ENCODE data around the gene B3GNT7. TPM values are rescaled to one million over a fixed set of nuclear protein-coding genes. Genes with fewer than 3 reads are reported as not detected.

Gene B3GNT7
- total and polyA plus RNA-seq, 2 of the 4 experiments (the other 2 are of a cell fraction): under 0.01 to 0.03 TPM

DNA sequence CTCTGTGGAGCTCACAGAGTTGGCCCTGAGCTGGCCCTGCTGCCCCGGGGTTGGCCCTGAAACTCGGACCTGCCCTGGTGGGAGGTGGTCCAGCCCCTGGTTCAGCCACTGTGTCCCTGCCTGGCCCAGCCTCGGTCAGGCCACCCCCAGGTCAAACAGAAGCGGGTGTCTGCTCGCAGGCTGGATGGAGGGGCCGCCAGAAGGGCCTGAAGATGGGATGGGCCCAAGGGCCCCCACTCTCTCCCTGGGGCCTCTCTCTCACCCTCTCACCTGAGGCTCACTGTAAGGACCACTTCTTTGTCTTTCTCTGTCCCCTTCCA is 25.1 kb upstream of the B3GNT7 start:
- H3K4me1 ChIP-seq (ENCODE audit: control insufficient read depth, insufficient read depth, low read length): peaks cover 6% of the 10 kb centered on the region; the same call in 1 of the 2 replicates
- H3K27me3 ChIP-seq (ENCODE audit: control insufficient read depth, insufficient read depth, low read length): peaks cover 2% of the 10 kb centered on the region; the same call in 1 of the 2 replicates
- no peak for ATAC-seq (ENCODE audit: low read depth)
- no peak overlapping the region for H3K4me3 ChIP-seq (ENCODE audit: insufficient read depth, low read depth, low read length)
- no peak overlapping the region for H3K14ac ChIP-seq (replicated peaks; ENCODE audit: low read depth, low read length)
- CTCF ChIA-PET: no interaction called here
- no peaks in the 10 kb centered on the region for H4K20me1 ChIP-seq (ENCODE audit: insufficient read depth, low read length)
- 80% methylated on average over 1 of the region's 6 CpGs; no CpG with 5 or more reads in 1 of the 2 experiments for WGBS, 2 experiments (ENCODE audit: extremely low coverage in 2 of 2, insufficient read length in 1 of 2)
- dilution Hi-C loops (cut with HindIII; ENCODE audit: low sequenced_read_pairs, unreplicated experiment): no loop called here
- no peak overlapping the region for H2BK5ac ChIP-seq (ENCODE audit: low read depth, low read length, poor library complexity, severe bottlenecking)
- no peaks in the 10 kb centered on the region for H3K79me1 ChIP-seq (ENCODE audit: low read depth in 1 of 2, low read length in 2 of 2)
- intact Hi-C loops (cut with micrococcal nuclease): no loop called here
- no peak overlapping the region for H2AFZ ChIP-seq (replicated peaks; ENCODE audit: low read length, poor library complexity)
- H3K4me2 ChIP-seq (ENCODE audit: low read depth, low read length): no peak overlapping the region
- H2AK5ac ChIP-seq (ENCODE audit: low read depth, low read length): no peak overlapping the region
- H2BK15ac ChIP-seq (ENCODE audit: low read depth, low read length): no peak overlapping the region
- H2BK120ac ChIP-seq (ENCODE audit: low read depth, low read length): no peak overlapping the region
- H2BK20ac ChIP-seq (ENCODE audit: low read depth, low read length): no peak overlapping the region
- no peaks in the 10 kb centered on the region for H3K9me1 ChIP-seq (ENCODE audit: insufficient read depth, low read length)
- no peaks in the 10 kb centered on the region; the same call in 1 of the 2 replicates for H3K36me3 ChIP-seq (ENCODE audit: control insufficient read depth, insufficient read depth, low read length)
- in situ Hi-C loops (cut with MboI; ENCODE audit: low sequenced_read_pairs): no loop called here
- no peak overlapping the region for H3K18ac ChIP-seq (ENCODE audit: low read depth, low read length)
- H3K23ac ChIP-seq (ENCODE audit: low read depth, low read length): no peak overlapping the region
- no peak overlapping the region for H4K8ac ChIP-seq (ENCODE audit: low read depth in 2 of 2, low read length in 2 of 2)
- BruUV-seq (replicated peaks): no TSS peak
- no peak overlapping the region for H3K27ac ChIP-seq (ENCODE audit: insufficient read depth, low read length)
- H3K9me3 ChIP-seq (ENCODE audit: control insufficient read depth, insufficient read depth, low read length): no peaks in the 10 kb centered on the region
- DNase-seq: no peak
- H3K56ac ChIP-seq (ENCODE audit: extremely low read depth, insufficient read depth, low read length): no peak overlapping the region
- POLR2A ChIA-PET (ENCODE audit: unreplicated experiment): no interaction called here
- H4K5ac ChIP-seq (ENCODE audit: low read depth, low read length): no peak overlapping the region
- no peak for TF ChIP-seq RAD21 (IDR thresholded peaks at IDR 0.05; ENCODE audit: low read length)
- no peak for TF ChIP-seq RFX5 (IDR thresholded peaks at IDR 0.05; ENCODE audit: low read depth, low read length)
- TF ChIP-seq MXI1 (IDR thresholded peaks at IDR 0.05; ENCODE audit: borderline replicate concordance, low read depth, low read length): no peak
- no peak for TF ChIP-seq MAZ (IDR thresholded peaks at IDR 0.05; ENCODE audit: borderline replicate concordance, low read depth, low read length)
- TF ChIP-seq, protein P1, sequence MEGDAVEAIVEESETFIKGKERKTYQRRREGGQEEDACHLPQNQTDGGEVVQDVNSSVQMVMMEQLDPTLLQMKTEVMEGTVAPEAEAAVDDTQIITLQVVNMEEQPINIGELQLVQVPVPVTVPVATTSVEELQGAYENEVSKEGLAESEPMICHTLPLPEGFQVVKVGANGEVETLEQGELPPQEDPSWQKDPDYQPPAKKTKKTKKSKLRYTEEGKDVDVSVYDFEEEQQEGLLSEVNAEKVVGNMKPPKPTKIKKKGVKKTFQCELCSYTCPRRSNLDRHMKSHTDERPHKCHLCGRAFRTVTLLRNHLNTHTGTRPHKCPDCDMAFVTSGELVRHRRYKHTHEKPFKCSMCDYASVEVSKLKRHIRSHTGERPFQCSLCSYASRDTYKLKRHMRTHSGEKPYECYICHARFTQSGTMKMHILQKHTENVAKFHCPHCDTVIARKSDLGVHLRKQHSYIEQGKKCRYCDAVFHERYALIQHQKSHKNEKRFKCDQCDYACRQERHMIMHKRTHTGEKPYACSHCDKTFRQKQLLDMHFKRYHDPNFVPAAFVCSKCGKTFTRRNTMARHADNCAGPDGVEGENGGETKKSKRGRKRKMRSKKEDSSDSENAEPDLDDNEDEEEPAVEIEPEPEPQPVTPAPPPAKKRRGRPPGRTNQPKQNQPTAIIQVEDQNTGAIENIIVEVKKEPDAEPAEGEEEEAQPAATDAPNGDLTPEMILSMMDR (conservative IDR thresholded peaks at IDR 0.05; ENCODE audit: low read depth, low read length): no peak
- TF ChIP-seq NFE2L2 (IDR thresholded peaks at IDR 0.05; ENCODE audit: low read depth, low read length): no peak
- TF ChIP-seq CEBPB (IDR thresholded peaks at IDR 0.05; ENCODE audit: low read depth, low read length): no peak
- no peak for TF ChIP-seq BHLHE40 (IDR thresholded peaks at IDR 0.05; ENCODE audit: low read depth, low read length)
- no peak for TF ChIP-seq POLR2A (IDR thresholded peaks at IDR 0.05; ENCODE audit: low read depth, low read length)
- TF ChIP-seq CHD1 (IDR thresholded peaks at IDR 0.05; ENCODE audit: low read depth, low read length): no peak
- TF ChIP-seq SMC3 (IDR thresholded peaks at IDR 0.05; ENCODE audit: low read depth, low read length): no peak
- no peak for TF ChIP-seq MAFK (IDR thresholded peaks at IDR 0.05; ENCODE audit: low read depth, low read length)
- TF ChIP-seq, protein P2, sequence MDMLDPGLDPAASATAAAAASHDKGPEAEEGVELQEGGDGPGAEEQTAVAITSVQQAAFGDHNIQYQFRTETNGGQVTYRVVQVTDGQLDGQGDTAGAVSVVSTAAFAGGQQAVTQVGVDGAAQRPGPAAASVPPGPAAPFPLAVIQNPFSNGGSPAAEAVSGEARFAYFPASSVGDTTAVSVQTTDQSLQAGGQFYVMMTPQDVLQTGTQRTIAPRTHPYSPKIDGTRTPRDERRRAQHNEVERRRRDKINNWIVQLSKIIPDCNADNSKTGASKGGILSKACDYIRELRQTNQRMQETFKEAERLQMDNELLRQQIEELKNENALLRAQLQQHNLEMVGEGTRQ (IDR thresholded peaks at IDR 0.05; ENCODE audit: low read depth, low read length): no peak
- TF ChIP-seq, protein P3, sequence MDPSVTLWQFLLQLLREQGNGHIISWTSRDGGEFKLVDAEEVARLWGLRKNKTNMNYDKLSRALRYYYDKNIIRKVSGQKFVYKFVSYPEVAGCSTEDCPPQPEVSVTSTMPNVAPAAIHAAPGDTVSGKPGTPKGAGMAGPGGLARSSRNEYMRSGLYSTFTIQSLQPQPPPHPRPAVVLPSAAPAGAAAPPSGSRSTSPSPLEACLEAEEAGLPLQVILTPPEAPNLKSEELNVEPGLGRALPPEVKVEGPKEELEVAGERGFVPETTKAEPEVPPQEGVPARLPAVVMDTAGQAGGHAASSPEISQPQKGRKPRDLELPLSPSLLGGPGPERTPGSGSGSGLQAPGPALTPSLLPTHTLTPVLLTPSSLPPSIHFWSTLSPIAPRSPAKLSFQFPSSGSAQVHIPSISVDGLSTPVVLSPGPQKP (IDR thresholded peaks at IDR 0.05; ENCODE audit: borderline replicate concordance, low read depth, low read length): no peak
- TF ChIP-seq FOS (IDR thresholded peaks at IDR 0.05; ENCODE audit: low read depth, low read length): no peak
- no peak for TF ChIP-seq RCOR1 (IDR thresholded peaks at IDR 0.05; ENCODE audit: insufficient replicate concordance, low read length)
- H3K9ac ChIP-seq (ENCODE audit: low read depth, low read length): no peak overlapping the region
- H3K4ac ChIP-seq (ENCODE audit: low read depth, low read length): no peak overlapping the region
- H4K91ac ChIP-seq (ENCODE audit: insufficient read depth, low read depth, low read length): no peak overlapping the region
- H2AK9ac ChIP-seq (replicated peaks; ENCODE audit: low read depth, low read length, poor library complexity): peak overlapping the region; percentile 13

Data from IMR-90 (cell line).